GM12873 (cell line): ENCODE results near the gene SCRT2.

Source experiments
- CTCF ChIP-seq: IDR thresholded peaks from 2 replicates; pipeline ENCODE4 v1.5.1; 2012; ENCODE audit warnings: low read depth, mild to moderate bottlenecking, moderate library complexity, low read length, control low read depth; ENCODE audit not compliant: insufficient read depth; ENCODE audit errors: missing control alignments

The SCRT2 gene

GRCh38 chr20:689348-689747 is 13.7 kb upstream of the SCRT2 start:
- TF ChIP-seq CTCF: no peak

- TF ChIP-seq CTCF: no peak
Measured at GRCh38 chr20:688809-689212, 13.2 kb upstream of the SCRT2 start.

- TF ChIP-seq CTCF: no peak
Measured at GRCh38 chr20:687468-688203, 12.0 kb upstream of the SCRT2 start.

- no peak for TF ChIP-seq CTCF
Measured at GRCh38 chr20:684676-685319, 9.2 kb upstream of the SCRT2 start.

GRCh38 chr20:682123-682522 is 6.5 kb upstream of the SCRT2 start:
- no peak for TF ChIP-seq CTCF

- no peak for TF ChIP-seq CTCF
Measured at GRCh38 chr20:680638-681187, 5.1 kb upstream of the SCRT2 start.

GRCh38 chr20:677957-678356 is 2.4 kb upstream of the SCRT2 start:
- TF ChIP-seq CTCF: no peak
